Measurements from ENCODE around the gene PLEKHH2.

The PLEKHH2 gene

DNA sequence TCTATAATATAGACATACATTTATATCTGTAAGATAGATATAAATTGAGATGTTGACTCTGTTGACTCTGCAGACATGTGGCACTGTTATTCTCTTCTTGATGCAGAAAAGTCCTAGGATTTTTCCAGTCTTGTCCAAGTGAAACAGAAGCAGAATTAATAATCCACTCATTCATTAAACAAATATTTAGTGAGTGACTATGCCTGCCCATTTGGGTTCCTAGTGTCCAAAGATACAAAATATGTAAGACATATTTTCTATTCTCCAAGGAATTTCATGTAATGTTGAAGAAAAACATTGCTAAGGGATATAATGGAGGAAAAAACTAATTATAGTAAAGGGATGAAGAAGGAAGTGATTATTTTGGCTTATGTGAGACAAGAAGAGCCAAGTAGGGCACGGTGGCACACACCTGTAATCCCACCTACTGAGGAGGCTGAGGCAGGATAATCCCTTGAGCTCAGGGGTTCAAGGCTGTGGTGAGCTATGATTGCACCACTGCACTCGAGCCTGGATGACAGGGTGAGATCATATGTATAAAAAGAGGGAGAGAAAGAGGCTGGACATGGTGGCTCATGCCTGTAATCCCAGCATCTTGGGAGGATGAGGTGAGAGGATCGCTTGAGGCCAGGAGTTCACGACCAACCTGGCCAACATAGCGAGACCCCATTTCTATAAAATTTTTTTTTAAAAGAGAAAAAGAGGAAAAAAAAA lies 19.9 kb upstream of the PLEKHH2 start:
- Histone ChIP-seq H3K27ac (ENCODE audit: low read length) (no peak overlapping the region), H3K79me2 (ENCODE audit: insufficient read depth, low read length) (no peaks in the 10 kb centered on the region), H3K4me3 (ENCODE audit: low read depth in 1 of 2, low read length in 2 of 2) (no peak overlapping the region), H3K4me1 (ENCODE audit: insufficient read depth, low read length) (no peaks in the 10 kb centered on the region), H4K20me1 (ENCODE audit: insufficient read depth, low read length) (no peaks in the 10 kb centered on the region), H3K36me3 (ENCODE audit: insufficient read depth, low read length) (no peaks in the 10 kb centered on the region), H3K9me3 (ENCODE audit: insufficient read depth, low read length, severe bottlenecking) (no peaks in the 10 kb centered on the region), H2AFZ (ENCODE audit: low read depth, low read length) (no peak overlapping the region), H3K4me2 (ENCODE audit: insufficient read depth, low read length) (no peak overlapping the region), H3K9ac (ENCODE audit: low read depth, low read length) (no peak overlapping the region), H3K27me3 (ENCODE audit: insufficient read depth, low read length, poor library complexity) (no peaks in the 10 kb centered on the region)
- no peak for DNase-seq
- TF ChIP-seq, protein P1, sequence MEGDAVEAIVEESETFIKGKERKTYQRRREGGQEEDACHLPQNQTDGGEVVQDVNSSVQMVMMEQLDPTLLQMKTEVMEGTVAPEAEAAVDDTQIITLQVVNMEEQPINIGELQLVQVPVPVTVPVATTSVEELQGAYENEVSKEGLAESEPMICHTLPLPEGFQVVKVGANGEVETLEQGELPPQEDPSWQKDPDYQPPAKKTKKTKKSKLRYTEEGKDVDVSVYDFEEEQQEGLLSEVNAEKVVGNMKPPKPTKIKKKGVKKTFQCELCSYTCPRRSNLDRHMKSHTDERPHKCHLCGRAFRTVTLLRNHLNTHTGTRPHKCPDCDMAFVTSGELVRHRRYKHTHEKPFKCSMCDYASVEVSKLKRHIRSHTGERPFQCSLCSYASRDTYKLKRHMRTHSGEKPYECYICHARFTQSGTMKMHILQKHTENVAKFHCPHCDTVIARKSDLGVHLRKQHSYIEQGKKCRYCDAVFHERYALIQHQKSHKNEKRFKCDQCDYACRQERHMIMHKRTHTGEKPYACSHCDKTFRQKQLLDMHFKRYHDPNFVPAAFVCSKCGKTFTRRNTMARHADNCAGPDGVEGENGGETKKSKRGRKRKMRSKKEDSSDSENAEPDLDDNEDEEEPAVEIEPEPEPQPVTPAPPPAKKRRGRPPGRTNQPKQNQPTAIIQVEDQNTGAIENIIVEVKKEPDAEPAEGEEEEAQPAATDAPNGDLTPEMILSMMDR (IDR thresholded peaks at IDR 0.05; ENCODE audit: borderline replicate concordance, extremely low read depth, low read length, poor library complexity, severe bottlenecking) = no peak
- TF ChIP-seq EZH2 (IDR thresholded peaks at IDR 0.05; ENCODE audit: borderline replicate concordance, low read depth, low read length, severe bottlenecking) = no peak
- no peak for ATAC-seq (ENCODE audit: insufficient read depth, low read depth)

DNA sequence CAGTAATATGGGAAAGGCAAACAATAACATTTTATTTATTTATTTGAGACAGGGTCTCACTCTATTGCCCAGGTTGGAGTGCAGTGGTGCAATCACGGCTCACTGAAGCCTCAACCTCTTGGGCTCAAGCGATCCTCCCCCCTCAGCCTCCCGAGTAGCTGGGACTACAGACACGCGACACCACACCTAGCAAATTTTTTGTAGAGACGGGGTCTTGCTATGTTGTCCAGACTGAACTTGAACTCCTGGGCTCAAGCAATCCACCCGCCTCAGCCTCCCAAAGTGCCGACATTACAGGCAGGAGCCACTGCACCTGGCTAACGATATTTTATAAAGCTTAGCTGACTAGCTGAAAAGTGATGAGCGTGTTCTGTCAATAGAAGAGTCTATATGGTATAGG lies 17.5 kb upstream of the PLEKHH2 start:
- H3K4me1 ChIP-seq (ENCODE audit: insufficient read depth, low read length) = no peaks in the 10 kb centered on the region
- H3K4me3 ChIP-seq (ENCODE audit: low read depth in 1 of 2, low read length in 2 of 2) = no peak overlapping the region
- H3K36me3 ChIP-seq (ENCODE audit: insufficient read depth, low read length) = no peaks in the 10 kb centered on the region
- no peaks in the 10 kb centered on the region for H4K20me1 ChIP-seq (ENCODE audit: insufficient read depth, low read length)
- TF ChIP-seq, protein P1 (IDR thresholded peaks at IDR 0.05; ENCODE audit: borderline replicate concordance, extremely low read depth, low read length, poor library complexity, severe bottlenecking) = no peak
- no peak for TF ChIP-seq EZH2 (IDR thresholded peaks at IDR 0.05; ENCODE audit: borderline replicate concordance, low read depth, low read length, severe bottlenecking)
- H3K9ac ChIP-seq (ENCODE audit: low read depth, low read length) = no peak overlapping the region
- no peak overlapping the region for H2AFZ ChIP-seq (ENCODE audit: low read depth, low read length)
- H3K27me3 ChIP-seq (ENCODE audit: insufficient read depth, low read length, poor library complexity) = peaks cover 9% of the 10 kb centered on the region
- no peak for ATAC-seq (ENCODE audit: insufficient read depth, low read depth)
- no peak overlapping the region for H3K27ac ChIP-seq (ENCODE audit: low read length)
- no peak for DNase-seq
- H3K9me3 ChIP-seq (ENCODE audit: insufficient read depth, low read length, severe bottlenecking) = no peaks in the 10 kb centered on the region
- no peak overlapping the region for H3K4me2 ChIP-seq (ENCODE audit: insufficient read depth, low read length)
- H3K79me2 ChIP-seq (ENCODE audit: insufficient read depth, low read length) = no peaks in the 10 kb centered on the region

DNA sequence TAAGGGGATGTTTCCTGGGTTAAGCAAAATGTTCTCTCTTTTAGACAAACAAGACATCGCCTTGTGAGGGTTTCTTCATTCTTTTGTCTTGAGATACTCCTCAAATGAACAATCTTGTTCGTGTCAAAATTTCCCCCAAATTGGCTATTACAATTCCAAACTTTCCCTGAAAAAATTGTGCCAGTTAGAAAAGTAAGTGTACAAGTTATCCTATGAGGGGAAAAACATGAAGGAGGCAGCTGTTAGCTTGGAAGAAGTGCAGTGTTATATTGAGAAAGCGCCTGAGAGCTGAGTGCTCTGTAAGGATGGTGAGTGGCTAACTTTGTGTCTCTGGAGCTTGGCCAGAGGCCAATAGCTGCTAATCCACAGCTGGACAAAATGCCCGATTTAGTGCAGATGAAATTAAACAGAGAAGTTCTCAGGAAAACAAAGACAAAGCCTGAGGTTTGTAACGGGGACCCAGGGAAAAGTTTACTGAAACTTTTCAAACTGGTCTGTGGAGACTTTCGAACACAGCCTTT lies 14.1 kb upstream of the PLEKHH2 start:
- Histone ChIP-seq H3K4me1 (ENCODE audit: insufficient read depth, low read length) (no peaks in the 10 kb centered on the region), H3K27me3 (ENCODE audit: insufficient read depth, low read length, poor library complexity) (peaks cover 9% of the 10 kb centered on the region), H2AFZ (ENCODE audit: low read depth, low read length) (no peak overlapping the region), H3K9me3 (ENCODE audit: insufficient read depth, low read length, severe bottlenecking) (no peaks in the 10 kb centered on the region), H4K20me1 (ENCODE audit: insufficient read depth, low read length) (no peaks in the 10 kb centered on the region), H3K79me2 (ENCODE audit: insufficient read depth, low read length) (no peaks in the 10 kb centered on the region), H3K36me3 (ENCODE audit: insufficient read depth, low read length) (no peaks in the 10 kb centered on the region), H3K9ac (ENCODE audit: low read depth, low read length) (no peak overlapping the region), H3K27ac (ENCODE audit: low read length) (no peak overlapping the region), H3K4me2 (ENCODE audit: insufficient read depth, low read length) (no peak overlapping the region), H3K4me3 (ENCODE audit: low read depth in 1 of 2, low read length in 2 of 2) (no peak overlapping the region)
- TF ChIP-seq, protein P1 (IDR thresholded peaks at IDR 0.05; ENCODE audit: borderline replicate concordance, extremely low read depth, low read length, poor library complexity, severe bottlenecking) = no peak
- no peak for TF ChIP-seq EZH2 (IDR thresholded peaks at IDR 0.05; ENCODE audit: borderline replicate concordance, low read depth, low read length, severe bottlenecking)
- no peak for ATAC-seq (ENCODE audit: insufficient read depth, low read depth)
- DNase-seq = no peak

All from DND-41 (cell line).